Neural crest cell (in vitro differentiated cells): ENCODE measurements around the gene HES7. TPM values are rescaled to one million over a fixed set of nuclear protein-coding genes. Genes with fewer than 3 reads are reported as not detected.

ENCODE experiments used
- DNase-seq: peaks from one replicate; pipeline ENCODE4 v3.0.0; 2021; ENCODE audit warnings: low read depth, mixed read lengths, low spot score
- H3K27ac Mint-ChIP-seq: one replicate; pipeline ENCODE4 v1.8.0; 2021; ENCODE audit warnings: mild to moderate bottlenecking, mixed read lengths; ENCODE audit not compliant: unreplicated experiment
- H3K27me3 Mint-ChIP-seq: 2 replicates; pipeline ENCODE4 v1.8.0; 2021; ENCODE audit warnings: low read depth, mild to moderate bottlenecking, mixed read lengths
- H3K36me3 Mint-ChIP-seq: 2 replicates; pipeline ENCODE4 v1.8.0; 2021; ENCODE audit warnings: low read depth, mild to moderate bottlenecking, mixed read lengths
- H3K4me1 Mint-ChIP-seq: 2 replicates; pipeline ENCODE4 v1.8.0; 2021; ENCODE audit warnings: mixed read lengths
- H3K4me3 Mint-ChIP-seq: one replicate; pipeline ENCODE4 v1.8.0; 2021; ENCODE audit warnings: mild to moderate bottlenecking, mixed read lengths
- H3K9me3 Mint-ChIP-seq: 2 replicates; pipeline ENCODE4 v1.8.0; 2021; ENCODE audit warnings: mixed read lengths
- total RNA-seq: library from RNA; stranded (reverse); gene quantifications from 2 replicates; pipeline ENCODE4 v1.2.1, GENCODE V29; 2021
- TF ChIP-seq, protein P1 (sequence below): fragments of 200-600 bp; sonication (generic); conservative IDR thresholded peaks from 2 replicates; pipeline ENCODE4 v1.5.0; 2021; ENCODE audit warnings: antibody characterized with exemption, mild to moderate bottlenecking

The HES7 gene
- total RNA-seq, 1 donor from 2014 or later: 0.56 TPM

DNA sequence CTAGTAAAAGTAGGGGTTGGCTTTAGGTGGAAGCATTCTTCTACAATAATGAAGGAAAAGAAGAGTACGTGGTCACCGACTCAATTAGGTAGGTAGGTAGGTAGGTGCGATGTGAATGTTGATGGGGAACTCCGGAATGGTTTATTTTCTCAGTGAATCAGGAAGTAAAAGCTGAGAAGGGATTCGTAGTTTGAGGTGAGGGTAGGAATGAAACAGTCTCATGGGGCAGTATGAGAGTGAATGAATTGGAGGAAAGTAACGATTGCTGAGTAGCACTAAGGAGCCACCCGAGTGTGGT, 14.4 kb upstream of the HES7 start:
- TF ChIP-seq, protein P1, sequence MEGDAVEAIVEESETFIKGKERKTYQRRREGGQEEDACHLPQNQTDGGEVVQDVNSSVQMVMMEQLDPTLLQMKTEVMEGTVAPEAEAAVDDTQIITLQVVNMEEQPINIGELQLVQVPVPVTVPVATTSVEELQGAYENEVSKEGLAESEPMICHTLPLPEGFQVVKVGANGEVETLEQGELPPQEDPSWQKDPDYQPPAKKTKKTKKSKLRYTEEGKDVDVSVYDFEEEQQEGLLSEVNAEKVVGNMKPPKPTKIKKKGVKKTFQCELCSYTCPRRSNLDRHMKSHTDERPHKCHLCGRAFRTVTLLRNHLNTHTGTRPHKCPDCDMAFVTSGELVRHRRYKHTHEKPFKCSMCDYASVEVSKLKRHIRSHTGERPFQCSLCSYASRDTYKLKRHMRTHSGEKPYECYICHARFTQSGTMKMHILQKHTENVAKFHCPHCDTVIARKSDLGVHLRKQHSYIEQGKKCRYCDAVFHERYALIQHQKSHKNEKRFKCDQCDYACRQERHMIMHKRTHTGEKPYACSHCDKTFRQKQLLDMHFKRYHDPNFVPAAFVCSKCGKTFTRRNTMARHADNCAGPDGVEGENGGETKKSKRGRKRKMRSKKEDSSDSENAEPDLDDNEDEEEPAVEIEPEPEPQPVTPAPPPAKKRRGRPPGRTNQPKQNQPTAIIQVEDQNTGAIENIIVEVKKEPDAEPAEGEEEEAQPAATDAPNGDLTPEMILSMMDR: no peak
- Mint-ChIP-seq H3K27ac (no peak overlapping the region), H3K9me3 (no peaks in the 10 kb centered on the region), H3K36me3 (no peaks in the 10 kb centered on the region), H3K4me3 (no peak overlapping the region), H3K4me1 (peaks cover 6% of the 10 kb centered on the region), H3K27me3 (peaks cover 3% of the 10 kb centered on the region)
- DNase-seq: no peak

DNA sequence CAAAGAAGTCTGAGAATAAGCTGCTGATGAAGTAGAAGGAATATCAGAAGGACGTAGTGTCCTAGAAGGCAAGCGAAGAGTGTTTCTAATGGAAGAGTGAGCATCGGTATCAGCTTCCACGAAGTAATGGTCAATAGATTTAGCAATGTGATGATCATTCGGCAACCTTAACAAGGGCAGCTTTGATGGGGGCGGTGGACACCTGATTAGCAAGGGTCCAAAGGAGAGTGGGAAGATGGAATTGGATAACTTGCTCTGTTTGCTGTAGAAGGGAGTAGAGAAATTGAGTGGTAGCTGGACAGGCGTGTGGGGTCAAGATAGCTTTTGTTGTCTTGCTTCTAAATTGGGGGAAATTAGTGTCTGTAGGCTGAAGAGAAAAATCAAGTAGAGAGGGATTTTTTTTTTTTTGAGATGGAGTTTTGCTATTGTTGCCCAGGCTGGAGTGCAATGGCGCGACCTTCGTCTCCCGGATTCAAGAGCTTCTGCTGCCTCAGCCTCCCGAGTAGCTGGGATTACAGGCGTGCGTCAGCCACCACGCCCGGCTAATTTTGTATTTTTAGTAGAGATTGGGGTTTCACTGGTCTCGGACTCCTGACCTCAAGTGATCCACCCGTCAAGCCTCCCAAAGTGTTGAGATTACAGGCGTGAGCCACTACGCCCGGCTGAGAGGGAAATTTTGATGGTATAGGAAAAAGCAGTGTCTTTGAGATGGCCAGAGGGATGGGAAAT, 13.9 kb upstream of the HES7 start:
- peaks cover 6% of the 10 kb centered on the region for H3K4me1 Mint-ChIP-seq
- peaks cover 3% of the 10 kb centered on the region for H3K27me3 Mint-ChIP-seq
- TF ChIP-seq, protein P1: no peak
- H3K36me3 Mint-ChIP-seq: no peaks in the 10 kb centered on the region
- DNase-seq: no peak
- no peak overlapping the region for H3K4me3 Mint-ChIP-seq
- H3K9me3 Mint-ChIP-seq: no peaks in the 10 kb centered on the region
- H3K27ac Mint-ChIP-seq: no peak overlapping the region

DNA sequence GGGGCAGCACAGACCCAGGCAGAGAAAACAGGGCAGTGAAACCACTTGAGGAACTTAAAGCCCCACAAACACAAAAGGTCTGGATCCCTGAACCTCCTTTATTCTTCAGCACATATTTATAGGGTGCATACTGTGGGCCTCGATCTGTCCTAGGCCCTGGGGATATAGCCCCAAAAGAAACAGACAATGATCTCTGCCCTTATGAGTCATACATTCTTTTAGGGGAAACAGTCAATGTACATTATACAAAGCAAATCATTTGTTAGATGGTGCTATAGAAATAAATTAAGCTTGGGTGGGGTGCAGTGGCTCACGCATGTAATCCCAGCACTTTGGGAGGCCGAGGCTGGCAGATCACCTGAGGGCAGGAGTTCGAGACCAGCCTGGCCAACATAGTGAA, 10.0 kb upstream of the HES7 start:
- Mint-ChIP-seq H3K4me3 (peak overlapping the region; percentile 34), H3K9me3 (no peaks in the 10 kb centered on the region), H3K4me1 (peaks cover 6% of the 10 kb centered on the region), H3K27ac (no peak overlapping the region), H3K36me3 (no peaks in the 10 kb centered on the region), H3K27me3 (peaks cover 24% of the 10 kb centered on the region)
- no peak for DNase-seq
- TF ChIP-seq, protein P1: no peak

DNA sequence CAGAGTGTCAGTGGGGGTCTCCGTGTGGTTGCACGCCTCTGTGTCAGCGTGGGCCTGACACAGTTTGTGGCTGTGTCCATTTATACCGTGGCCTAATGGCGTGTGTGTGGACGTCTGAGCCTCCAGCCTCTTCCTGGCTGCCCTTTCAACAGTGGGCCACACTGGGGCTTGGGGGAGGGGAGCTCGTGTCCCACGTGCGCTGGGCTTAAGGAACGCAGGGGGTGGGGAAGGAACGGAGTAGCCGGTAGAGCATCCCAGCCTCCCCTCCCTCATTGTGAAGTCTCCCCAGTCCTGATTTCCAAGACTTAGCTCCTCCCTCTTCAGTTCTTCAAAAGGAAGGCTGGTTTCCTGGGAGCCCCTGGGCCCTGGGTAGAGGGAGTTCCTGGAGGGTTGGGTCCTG, 9.5 kb upstream of the HES7 start:
- no peak for DNase-seq
- H3K36me3 Mint-ChIP-seq: no peaks in the 10 kb centered on the region
- H3K27ac Mint-ChIP-seq: no peak overlapping the region

DNA sequence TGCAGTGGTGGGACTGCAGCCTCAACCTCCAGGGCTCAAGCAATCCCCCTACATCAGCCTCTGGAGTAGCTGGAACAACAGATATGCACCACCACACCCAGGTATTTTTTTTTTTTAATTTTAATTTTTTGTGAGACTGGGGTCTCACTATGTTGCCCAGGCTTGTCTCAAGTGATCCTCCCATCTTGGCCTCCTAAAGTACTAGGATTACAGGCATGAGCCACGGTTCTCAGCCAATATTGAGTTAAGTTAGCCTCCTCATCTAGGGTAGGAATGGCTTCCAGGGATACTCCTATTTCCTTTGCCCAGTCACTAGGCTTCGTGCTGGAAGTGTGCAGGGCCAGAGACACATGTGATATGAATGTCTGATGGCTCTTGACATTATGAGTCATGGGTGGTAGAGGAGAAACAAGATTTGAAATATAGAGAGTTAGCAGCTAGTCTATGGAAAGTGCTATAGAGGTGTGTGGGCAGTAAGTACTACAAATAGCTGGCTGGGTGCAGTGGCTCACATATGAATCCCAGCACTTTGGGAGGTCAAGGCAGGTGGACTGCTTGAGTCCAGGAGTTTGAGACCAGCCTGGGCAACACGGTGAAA, 8.0 kb upstream of the HES7 start:
- no peak for DNase-seq
- H3K27ac Mint-ChIP-seq: no peak overlapping the region
- H3K27me3 Mint-ChIP-seq: peaks cover 37% of the 10 kb centered on the region
- no peaks in the 10 kb centered on the region for H3K9me3 Mint-ChIP-seq
- H3K4me3 Mint-ChIP-seq: peak overlapping the region; percentile 15
- TF ChIP-seq, protein P1: no peak
- H3K36me3 Mint-ChIP-seq: no peaks in the 10 kb centered on the region
- peaks cover 10% of the 10 kb centered on the region for H3K4me1 Mint-ChIP-seq

More for the DNA sequence above, 9.5 kb upstream of the HES7 start:
- peak overlapping the region; percentile 34 for H3K4me3 Mint-ChIP-seq
- no peaks in the 10 kb centered on the region for H3K9me3 Mint-ChIP-seq
- peaks cover 27% of the 10 kb centered on the region for H3K27me3 Mint-ChIP-seq
- TF ChIP-seq, protein P1: no peak
- H3K4me1 Mint-ChIP-seq: peaks cover 6% of the 10 kb centered on the region
